NCI-H2227 (cell line): Measurements from ENCODE around the gene RAC3.

ENCODE experiments used
- DNase-seq: peaks from one replicate; lab custom pipeline; 2025; ENCODE audit not compliant: unreplicated experiment; lab: John Stamatoyannopoulos, UW

RAC3 gene

GRCh38 chr17:82022310-82022980, 9.0 kb upstream of the RAC3 start, which contains the start of gene CENPX:
CENPX (minus strand) TSS chr17:82022878; CDS start chr17:82022861, 17 bp downstream.
- DNase-seq = no peak

- DNase-seq = peak; percentile 99
Observed at GRCh38 chr17:82022981-82023446, 8.5 kb upstream of the RAC3 start, which contains the start of gene LRRC45. LRRC45 (plus strand) TSS chr17:82023305; CDS start chr17:82023644, 339 bp downstream.

- peak; percentile 66 for DNase-seq
Observed at GRCh38 chr17:82023447-82024241, 7.8 kb upstream of the RAC3 start.

GRCh38 chr17:82024859-82025258, 6.6 kb upstream of the RAC3 start:
- no peak for DNase-seq

- DNase-seq = no peak
Observed at GRCh38 chr17:82025401-82026107, 5.9 kb upstream of the RAC3 start.

GRCh38 chr17:82028246-82028645, 3.2 kb upstream of the RAC3 start:
- no peak for DNase-seq

- no peak for DNase-seq
Observed at GRCh38 chr17:82028966-82029365, 2.5 kb upstream of the RAC3 start.

GRCh38 chr17:82029391-82029790, 2.1 kb upstream of the RAC3 start:
- no peak for DNase-seq

GRCh38 chr17:82029990-82030469, 1.4 kb upstream of the RAC3 start:
- no peak for DNase-seq

- DNase-seq = peak; percentile 92
Observed at GRCh38 chr17:82030470-82031302, 792 bp upstream of the RAC3 start.

- DNase-seq = peak; percentile 58
Observed at GRCh38 chr17:82031885-82032627, 578 bp downstream of the RAC3 start.

- DNase-seq = no peak
Observed at GRCh38 chr17:82033359-82034085, 2.0 kb downstream of the RAC3 start.

- no peak for DNase-seq
Observed at GRCh38 chr17:82034371-82035011, 3.0 kb downstream of the RAC3 start.

GRCh38 chr17:82035488-82035887, 4.0 kb downstream of the RAC3 start:
- DNase-seq = no peak

- no peak for DNase-seq
Observed at GRCh38 chr17:82035956-82036633, 4.6 kb downstream of the RAC3 start.

GRCh38 chr17:82036634-82037091, 5.2 kb downstream of the RAC3 start:
- DNase-seq = no peak

GRCh38 chr17:82037092-82037888, 5.8 kb downstream of the RAC3 start, which contains the start of gene DCXR:
DCXR (minus strand) TSS chr17:82037697; CDS start chr17:82037682, 15 bp downstream.
- DNase-seq = peak; percentile 97
